GM18873 (cell line): Measurements from ENCODE around the gene ELMOD1.

Experiments
- ATAC-seq: cut with Tn5 transposase; IDR thresholded peaks from one replicate; pipeline ENCODE4 v1.9.1; 2021; ENCODE audit warnings: mild to moderate bottlenecking, moderate library complexity, moderate number of reproducible peaks; ENCODE audit not compliant: unreplicated experiment, low FRiP score

ELMOD1 gene

GRCh38 chr11:107711861-107712755 lies 121.2 kb downstream of the ELMOD1 start, which contains the start of gene SLN:
SLN (minus strand) TSS chr11:107712056.
- no peak for ATAC-seq

- no peak for ATAC-seq
Observed at GRCh38 chr11:107713009-107713408, 122.1 kb downstream of the ELMOD1 start.
